Upper lobe of left lung (tissue), 6 donors: ENCODE results near the gene ALDH3B1. TPM values are rescaled to one million over a fixed set of nuclear protein-coding genes. Genes with fewer than 3 reads are reported as not detected.
A peak's percentile ranks its signal among the peaks of the same experiment; 100 is the strongest.

ENCODE experiments used
- ATAC-seq, 2 donors: fragments of 200-7000 bp; cut with Tn5 transposase; one replicate each; pipeline ENCODE4 v1.9.1; 2022; ENCODE audit warnings: mild to moderate bottlenecking in 2 of 2, moderate library complexity in 2 of 2; ENCODE audit not compliant: low FRiP score in 2 of 2
- DNase-seq, 2 donors: peaks; one replicate each; pipeline ENCODE4 v3.0.0-alpha.2; 2019 to 2020
- H3K27ac ChIP-seq, 4 donors: fragments of 200-600 bp; sonication (generic); one replicate each; pipeline ENCODE4 v1.5.1; 2016 to 2019
- H3K27me3 ChIP-seq, 4 donors: fragments of 200-600 bp; sonication (generic); one replicate each; pipeline ENCODE4 v1.5.1; 2017 to 2019
- H3K36me3 ChIP-seq, 4 donors: fragments of 200-600 bp; sonication (generic); one replicate each; pipeline ENCODE4 v1.5.1; 2016 to 2019
- H3K4me1 ChIP-seq, 4 donors: fragments of 200-600 bp; sonication (generic); one replicate each; pipeline ENCODE4 v1.5.1; 2018 to 2019
- H3K4me3 ChIP-seq, 4 donors: fragments of 200-600 bp; sonication (generic); one replicate each; pipeline ENCODE4 v1.5.1; 2017 to 2019; ENCODE audit warnings: mild to moderate bottlenecking in 2 of 4, moderate library complexity in 1 of 4
- H3K9me3 ChIP-seq, 4 donors: fragments of 200-600 bp; sonication (generic); one replicate each; pipeline ENCODE4 v1.5.1; 2018 to 2019
- CTCF ChIP-seq, 6 experiments: fragments of 450-650 bp in 4 of 6; fragments of 200-600 bp in 2 of 6; sonication (generic) in 2 of 6; IDR thresholded peaks; one replicate each; pipeline ENCODE4 v1.5.1; 2016 to 2019; ENCODE audit warnings: antibody characterized with exemption in 6 of 6
- EP300 ChIP-seq, 4 donors: sonication (generic); formaldehyde crosslinking; IDR thresholded peaks; one replicate each; pipeline ENCODE4 v1.5.1; 2017; ENCODE audit warnings: antibody characterized with exemption in 4 of 4, control low read depth in 2 of 4
- POLR2A ChIP-seq, 4 donors: fragments of 450-650 bp; IDR thresholded peaks; one replicate each; pipeline ENCODE4 v1.5.1; 2016 to 2017; ENCODE audit warnings: antibody characterized with exemption in 4 of 4, mild to moderate bottlenecking in 2 of 4
- POLR2AphosphoS5 ChIP-seq, 2 donors: sonication (generic); formaldehyde crosslinking; IDR thresholded peaks; one replicate each; pipeline ENCODE4 v1.5.1; 2017; ENCODE audit warnings: antibody characterized with exemption in 2 of 2
- WGBS, 2 donors: methylation state at CpG; one replicate each; pipeline ENCODE4 v1.1.5; 2017 to 2018; 5-methylcytosine and 5-hydroxymethylcytosine counted together
- total RNA-seq, 6 donors: library from RNA; depleted of rRNA in 4 of 6; stranded (reverse); fragments of >200 nt in 4 of 6; gene quantifications; one replicate each; pipeline versions ENCODE4 v1.1.0 to v1.2.1, GENCODE V29; 2016 to 2021
- donor health status: DM: no; HTN: no; CAD: no; lungs with moderate emphysema.
- donor health status: DM: no; HTN: yes; CAD: no; lungs with severe emphysema.

ALDH3B1 gene
- total RNA-seq, 6 donors from 2014 or later: 107 to 229 (median 185) TPM

- DNase-seq: peak; percentile 52 to 54
- Histone ChIP-seq H3K9me3 (no peaks in the 10 kb centered on the region), H3K27me3 (no peaks in the 10 kb centered on the region), H3K36me3 (peaks cover 10 to 37% (median 26%) of the 10 kb centered on the region in 4 donors), H3K4me3 (peak overlapping the region; percentile 67 to 84 (median 78)), H3K4me1 (peaks cover 37 to 65% (median 50%) of the 10 kb centered on the region in 4 donors), H3K27ac (peak overlapping the region; percentile 86 to 98 (median 96))
- TF ChIP-seq POLR2A (IDR thresholded peaks at IDR 0.05) (no peak), POLR2AphosphoS5 (IDR thresholded peaks at IDR 0.05) (no peak), CTCF (IDR thresholded peaks at IDR 0.05) (no peak), EP300 (IDR thresholded peaks at IDR 0.05) (no peak)
- peak in 1 of 2 donors; percentile 0 for ATAC-seq
- 24 to 27% methylated on average over 5 to 6 of the region's 10 CpGs for WGBS, 2 donors
Observed at GRCh38 chr11:68039526-68040086, 29.5 kb downstream of the ALDH3B1 start.

GRCh38 chr11:68040101-68040956 is 30.2 kb downstream of the ALDH3B1 start:
- peak in 1 of 4 donors; percentile 60 for TF ChIP-seq POLR2A (IDR thresholded peaks at IDR 0.05)
- peak; percentile 17 to 62 for TF ChIP-seq POLR2AphosphoS5 (IDR thresholded peaks at IDR 0.05)
- TF ChIP-seq EP300 (IDR thresholded peaks at IDR 0.05): no peak
- Histone ChIP-seq H3K4me1 (peaks cover 37 to 65% (median 50%) of the 10 kb centered on the region in 4 donors), H3K36me3 (peaks cover 14 to 44% (median 33%) of the 10 kb centered on the region in 4 donors), H3K27ac (peak overlapping the region; percentile 86 to 98 (median 96)), H3K4me3 (peak overlapping the region; percentile 67 to 84 (median 78)), H3K9me3 (no peaks in the 10 kb centered on the region), H3K27me3 (no peaks in the 10 kb centered on the region)
- 0 to 8% methylated on average over 7 to 22 of the region's 22 CpGs for WGBS, 2 donors
- peak; percentile 46 to 59 for ATAC-seq
- DNase-seq: peak; percentile 89

GRCh38 chr11:68040957-68041591 is 30.9 kb downstream of the ALDH3B1 start:
- 84 to 98% methylated on average over 8 to 21 of the region's 23 CpGs for WGBS, 2 donors
- H3K4me3 ChIP-seq: peak overlapping the region; percentile 67 to 84 (median 78)
- H3K27ac ChIP-seq: peak overlapping the region; percentile 86 to 98 (median 96)
- ATAC-seq: no peak
- H3K4me1 ChIP-seq: peaks cover 34 to 58% (median 47%) of the 10 kb centered on the region in 4 donors
- H3K27me3 ChIP-seq: no peaks in the 10 kb centered on the region
- TF ChIP-seq EP300 (IDR thresholded peaks at IDR 0.05) (no peak), POLR2AphosphoS5 (IDR thresholded peaks at IDR 0.05) (no peak), POLR2A (IDR thresholded peaks at IDR 0.05) (no peak), CTCF (IDR thresholded peaks at IDR 0.05) (no peak)
- peak in 1 of 2 donors; percentile 66 for DNase-seq
- H3K9me3 ChIP-seq: no peaks in the 10 kb centered on the region
- H3K36me3 ChIP-seq: peaks cover 14 to 51% (median 39%) of the 10 kb centered on the region in 4 donors

GRCh38 chr11:68041617-68042218 is 31.6 kb downstream of the ALDH3B1 start:
- Histone ChIP-seq H3K27ac (peak overlapping the region; percentile 86 to 98 (median 96)), H3K4me3 (peak overlapping the region in 1 of 4 donors; percentile 77), H3K9me3 (no peaks in the 10 kb centered on the region), H3K36me3 (peaks cover 14 to 57% (median 45%) of the 10 kb centered on the region in 4 donors), H3K27me3 (no peaks in the 10 kb centered on the region), H3K4me1 (peaks cover 28 to 51% (median 40%) of the 10 kb centered on the region in 4 donors)
- ATAC-seq (no peak), DNase-seq (no peak)
- WGBS, 2 donors: 70 to 83% methylated on average over 3 to 5 of the region's 12 CpGs
- TF ChIP-seq CTCF (IDR thresholded peaks at IDR 0.05) (no peak), POLR2A (IDR thresholded peaks at IDR 0.05) (no peak), POLR2AphosphoS5 (IDR thresholded peaks at IDR 0.05) (no peak), EP300 (IDR thresholded peaks at IDR 0.05) (no peak)
